ENCODE data around the gene ZNF678.

DNA sequence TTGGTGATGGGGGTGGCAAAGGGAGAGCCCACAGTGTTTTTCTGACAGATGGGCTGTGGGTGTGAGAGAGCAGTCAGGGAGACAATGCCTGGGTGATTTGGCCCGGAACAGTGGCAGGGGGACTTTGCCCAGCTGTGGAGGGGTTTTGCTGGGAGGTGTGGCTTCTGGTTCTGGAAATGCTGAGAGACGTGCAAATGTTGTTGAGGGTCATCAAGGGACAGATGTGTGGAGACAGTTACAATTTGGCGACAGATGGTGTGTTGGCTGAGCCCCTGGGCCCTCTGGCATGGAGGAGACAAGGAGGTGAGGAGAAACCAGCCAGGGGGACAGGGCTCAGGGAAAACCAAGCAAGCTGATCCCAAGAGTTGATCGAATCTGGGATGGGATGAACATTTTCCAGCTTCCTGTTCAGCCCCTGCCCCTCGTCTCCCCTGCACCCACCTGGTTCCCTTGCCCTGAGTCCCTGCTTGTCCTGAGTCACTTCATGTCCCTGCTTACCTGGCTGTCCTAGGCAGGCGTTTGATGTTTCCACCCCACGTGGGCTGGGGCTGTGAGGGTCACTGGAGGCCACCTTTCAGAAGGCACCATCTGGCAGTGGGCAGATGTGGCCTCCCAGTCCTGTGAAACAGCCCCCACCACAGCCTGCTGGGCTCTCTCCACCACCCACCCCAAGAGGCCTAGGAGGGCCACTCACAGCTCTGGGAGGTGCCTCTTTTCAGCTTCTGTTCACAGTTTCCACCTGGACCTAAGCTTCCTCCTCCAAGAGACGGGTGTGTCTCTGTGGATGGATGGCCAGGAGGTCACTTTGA, 15.8 kb upstream of the ZNF678 start:
- TF ChIP-seq, protein P1, sequence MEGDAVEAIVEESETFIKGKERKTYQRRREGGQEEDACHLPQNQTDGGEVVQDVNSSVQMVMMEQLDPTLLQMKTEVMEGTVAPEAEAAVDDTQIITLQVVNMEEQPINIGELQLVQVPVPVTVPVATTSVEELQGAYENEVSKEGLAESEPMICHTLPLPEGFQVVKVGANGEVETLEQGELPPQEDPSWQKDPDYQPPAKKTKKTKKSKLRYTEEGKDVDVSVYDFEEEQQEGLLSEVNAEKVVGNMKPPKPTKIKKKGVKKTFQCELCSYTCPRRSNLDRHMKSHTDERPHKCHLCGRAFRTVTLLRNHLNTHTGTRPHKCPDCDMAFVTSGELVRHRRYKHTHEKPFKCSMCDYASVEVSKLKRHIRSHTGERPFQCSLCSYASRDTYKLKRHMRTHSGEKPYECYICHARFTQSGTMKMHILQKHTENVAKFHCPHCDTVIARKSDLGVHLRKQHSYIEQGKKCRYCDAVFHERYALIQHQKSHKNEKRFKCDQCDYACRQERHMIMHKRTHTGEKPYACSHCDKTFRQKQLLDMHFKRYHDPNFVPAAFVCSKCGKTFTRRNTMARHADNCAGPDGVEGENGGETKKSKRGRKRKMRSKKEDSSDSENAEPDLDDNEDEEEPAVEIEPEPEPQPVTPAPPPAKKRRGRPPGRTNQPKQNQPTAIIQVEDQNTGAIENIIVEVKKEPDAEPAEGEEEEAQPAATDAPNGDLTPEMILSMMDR (IDR thresholded peaks at IDR 0.05), result no peak
- no peak for TF ChIP-seq POLR2A (IDR thresholded peaks at IDR 0.05)
- no peak for TF ChIP-seq POLR2AphosphoS5 (IDR thresholded peaks at IDR 0.05)
- no peak for TF ChIP-seq EP300 (IDR thresholded peaks at IDR 0.05)
